GM18499 (cell line): Measurements from ENCODE around the gene ARHGEF38.
"Not testable (repeated sequence)": the region's sequence is repeated elsewhere in the genome, so short reads cannot be mapped to it uniquely, and the experiment has no call there.

Experiments used
- ATAC-seq: cut with Tn5 transposase; IDR thresholded peaks from one replicate; pipeline ENCODE4 v1.9.1; 2021; ENCODE audit warnings: moderate number of reproducible peaks; ENCODE audit not compliant: insufficient read depth, unreplicated experiment

ARHGEF38 gene

GRCh38 chr4:105605493-105605892 lies 53.1 kb downstream of the ARHGEF38 start:
- ATAC-seq: no peak

GRCh38 chr4:105607876-105608275 lies 55.5 kb downstream of the ARHGEF38 start:
- no peak for ATAC-seq

- not testable (repeated sequence) for ATAC-seq
These were observed 57.4 kb downstream of the ARHGEF38 start for GRCh38 chr4:105609819-105610218.

- ATAC-seq: no peak
These were observed 60.9 kb downstream of the ARHGEF38 start for GRCh38 chr4:105613306-105613705.

- no peak for ATAC-seq
These were observed 66.9 kb downstream of the ARHGEF38 start for GRCh38 chr4:105619188-105619931.

- no peak for ATAC-seq
These were observed 68.4 kb downstream of the ARHGEF38 start for GRCh38 chr4:105620640-105621323.

- no peak for ATAC-seq
These were observed 69.8 kb downstream of the ARHGEF38 start for GRCh38 chr4:105622269-105622668.

- ATAC-seq: no peak
These were observed 70.7 kb downstream of the ARHGEF38 start for GRCh38 chr4:105623099-105623498.

- no peak for ATAC-seq
These were observed 72.1 kb downstream of the ARHGEF38 start for GRCh38 chr4:105624530-105624929.

- ATAC-seq: no peak
These were observed 72.8 kb downstream of the ARHGEF38 start for GRCh38 chr4:105625214-105625613.

- no peak for ATAC-seq
These were observed 74.4 kb downstream of the ARHGEF38 start for GRCh38 chr4:105626846-105627245.

GRCh38 chr4:105627620-105628019 lies 75.2 kb downstream of the ARHGEF38 start:
- no peak for ATAC-seq

- no peak for ATAC-seq
These were observed 78.5 kb downstream of the ARHGEF38 start for GRCh38 chr4:105630670-105631655.

GRCh38 chr4:105631818-105632400 lies 79.5 kb downstream of the ARHGEF38 start:
- ATAC-seq: no peak

GRCh38 chr4:105632599-105632998 lies 80.2 kb downstream of the ARHGEF38 start:
- no peak for ATAC-seq

GRCh38 chr4:105633241-105633640 lies 80.8 kb downstream of the ARHGEF38 start:
- ATAC-seq: no peak

- ATAC-seq: no peak
These were observed 82.1 kb downstream of the ARHGEF38 start for GRCh38 chr4:105634402-105635080.

- ATAC-seq: peak; percentile 83
These were observed 85.2 kb downstream of the ARHGEF38 start for GRCh38 chr4:105637408-105638176.

- ATAC-seq: no peak
These were observed 89.4 kb downstream of the ARHGEF38 start for GRCh38 chr4:105641845-105642244.
